GM19035 (cell line): ENCODE results near the gene EFR3B.

Source experiments
- ATAC-seq: cut with Tn5 transposase; IDR thresholded peaks from one replicate; pipeline ENCODE4 v1.9.1; 2021; ENCODE audit not compliant: unreplicated experiment

Gene EFR3B

DNA sequence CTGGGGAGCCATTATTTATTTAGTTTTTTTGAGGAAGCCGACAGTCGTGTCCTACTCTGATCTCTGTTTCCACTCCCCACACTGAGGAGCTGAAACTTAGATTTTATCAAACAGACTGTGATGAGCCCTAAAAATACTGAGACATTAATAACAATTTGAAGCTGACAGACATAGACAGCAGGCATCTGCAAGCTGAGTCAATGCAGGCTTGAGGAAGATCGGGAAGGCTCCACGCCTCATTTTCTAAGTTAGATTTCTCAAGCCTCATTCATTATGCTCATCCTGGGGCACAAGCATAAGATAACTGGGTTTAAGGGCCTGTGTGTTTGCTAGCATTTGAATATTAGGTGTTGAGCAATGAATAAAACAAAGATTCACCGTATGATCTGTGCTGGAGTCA, 26.3 kb downstream of the EFR3B start:
- no peak for ATAC-seq

- no peak for ATAC-seq
Measured at GRCh38 chr2:25071966-25072365, 30.1 kb downstream of the EFR3B start.

DNA sequence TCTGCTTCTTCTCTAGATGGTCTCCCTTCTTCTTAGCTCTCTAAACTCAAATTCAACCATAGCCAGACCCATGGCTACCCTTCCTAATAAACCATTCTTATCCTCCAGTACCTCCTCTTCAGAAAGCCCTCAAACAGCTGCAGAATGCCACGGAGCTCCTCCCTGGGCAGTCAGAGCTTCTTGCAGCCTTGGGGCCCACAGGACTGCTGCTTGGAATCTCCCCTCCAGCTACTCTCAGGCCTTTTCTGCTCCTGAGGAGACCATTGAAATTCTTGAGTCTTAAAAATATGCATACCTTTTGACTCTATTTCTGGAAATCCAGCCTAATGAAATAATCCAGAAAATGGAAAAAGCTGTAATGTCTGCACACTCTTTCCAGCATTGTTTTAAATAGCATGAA, 30.7 kb downstream of the EFR3B start:
- no peak for ATAC-seq

- no peak for ATAC-seq
Measured at GRCh38 chr2:25073025-25073424, 31.1 kb downstream of the EFR3B start.

DNA sequence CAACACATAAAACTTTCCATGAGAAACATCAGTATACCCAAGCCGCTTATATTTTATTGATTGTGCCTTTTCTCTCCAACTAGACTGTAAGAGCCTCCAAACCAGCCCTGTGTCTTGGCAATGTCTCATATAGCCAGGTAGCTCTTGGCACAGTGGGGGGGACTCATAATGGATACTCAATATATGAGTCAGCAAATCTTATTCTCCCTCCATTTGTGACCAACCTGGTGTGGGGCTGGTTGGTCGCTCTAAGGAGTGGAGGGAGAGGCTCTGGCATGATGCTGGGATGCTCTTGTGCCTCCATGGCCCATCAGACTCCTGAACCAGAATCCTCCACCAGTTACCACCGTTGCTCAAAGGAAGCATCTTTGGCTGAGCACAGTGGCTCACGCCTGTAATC, 32.0 kb downstream of the EFR3B start:
- ATAC-seq = no peak

- ATAC-seq = no peak
Measured at GRCh38 chr2:25074826-25075225, 33.0 kb downstream of the EFR3B start.

GRCh38 chr2:25076749-25077148, 34.9 kb downstream of the EFR3B start:
- no peak for ATAC-seq

DNA sequence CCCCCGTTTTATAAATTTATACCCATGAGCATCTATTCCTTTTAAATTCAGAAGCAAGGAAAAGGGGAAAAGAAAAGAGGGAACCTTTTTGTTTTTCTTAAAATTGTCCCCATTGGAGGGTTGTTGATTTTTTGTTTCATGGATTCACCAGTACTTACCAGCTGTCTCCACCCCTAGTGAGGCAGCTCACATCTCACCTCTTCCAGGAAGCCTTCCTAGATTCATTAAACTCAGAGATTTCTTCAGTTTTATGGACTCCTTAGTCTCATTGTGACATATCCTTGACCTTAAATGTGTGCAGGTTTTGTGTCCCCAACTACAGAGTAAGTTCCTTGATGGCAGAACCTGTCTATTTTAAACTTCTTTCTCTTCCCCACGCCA, 35.9 kb downstream of the EFR3B start:
- no peak for ATAC-seq

DNA sequence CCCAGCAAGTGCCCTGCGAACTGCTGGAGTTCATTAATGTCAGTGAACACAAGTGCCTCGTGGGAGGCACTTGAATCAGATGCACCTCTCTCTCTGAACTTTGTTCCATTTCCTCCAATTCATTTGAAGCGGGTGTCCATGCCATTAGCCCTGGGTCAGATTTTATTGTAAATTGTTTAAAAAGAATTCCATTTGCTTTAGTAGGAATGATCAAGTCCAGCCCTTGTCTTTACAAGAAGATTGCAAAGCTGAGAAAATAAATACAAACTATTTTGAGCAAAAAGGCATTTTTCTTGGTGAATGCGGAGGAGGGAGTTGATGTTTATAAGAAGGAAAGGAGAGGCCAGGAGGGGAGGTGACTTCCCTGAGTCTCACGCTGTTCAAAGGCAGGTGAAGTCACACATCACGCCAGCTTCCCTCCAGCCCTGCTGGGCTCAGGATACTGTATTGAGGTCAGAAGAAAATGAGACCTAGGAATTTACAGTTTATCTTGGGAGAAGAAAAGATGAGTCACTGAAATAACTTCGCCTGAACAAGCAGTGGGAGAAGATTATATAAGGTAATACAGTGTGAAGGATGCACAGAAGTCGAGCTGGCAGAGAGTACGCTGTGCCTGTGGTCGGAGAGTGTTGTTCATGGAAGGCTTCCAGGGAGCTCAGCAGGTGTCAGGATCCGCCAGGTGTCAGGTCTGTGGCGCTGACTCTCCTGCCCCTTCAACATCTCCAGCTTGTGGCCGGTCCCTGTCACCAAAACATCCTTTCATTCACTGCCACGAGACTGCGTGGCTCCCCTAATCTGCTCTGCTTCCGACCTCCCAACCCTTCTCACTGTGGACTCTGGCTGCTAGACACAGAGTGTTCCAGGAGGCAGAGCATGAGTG, 36.5 kb downstream of the EFR3B start:
- ATAC-seq = no peak

DNA sequence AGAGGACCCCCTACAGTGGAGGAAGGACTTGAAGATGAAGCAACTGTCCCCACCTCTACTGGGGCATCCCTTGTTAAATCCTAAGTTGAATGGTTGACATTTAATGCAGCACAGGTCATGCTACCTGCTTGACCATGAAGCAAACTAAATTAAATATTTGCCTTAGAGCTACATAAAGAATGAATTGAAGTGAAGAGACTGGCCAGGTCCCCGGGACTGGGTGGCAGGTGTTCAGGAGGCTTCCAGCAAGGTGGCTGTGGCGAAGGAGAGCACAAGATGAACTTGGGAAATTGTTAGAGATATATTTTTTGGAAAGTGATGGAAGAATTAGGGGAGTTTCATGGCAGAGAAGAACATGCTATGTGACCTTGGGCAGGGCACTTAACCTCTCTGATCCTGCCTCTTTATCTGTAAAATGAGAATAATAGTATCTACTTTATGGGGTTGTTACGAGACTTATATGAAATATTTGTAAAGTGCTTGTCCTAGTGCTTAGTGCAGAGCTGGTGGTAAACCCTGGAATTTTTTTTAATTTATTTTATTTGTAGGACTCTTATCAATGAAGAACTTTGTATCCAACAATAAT, 37.3 kb downstream of the EFR3B start:
- ATAC-seq = no peak

- ATAC-seq = no peak
Measured at GRCh38 chr2:25081237-25081790, 39.4 kb downstream of the EFR3B start.

- ATAC-seq = no peak
Measured at GRCh38 chr2:25082002-25082622, 40.2 kb downstream of the EFR3B start.

DNA sequence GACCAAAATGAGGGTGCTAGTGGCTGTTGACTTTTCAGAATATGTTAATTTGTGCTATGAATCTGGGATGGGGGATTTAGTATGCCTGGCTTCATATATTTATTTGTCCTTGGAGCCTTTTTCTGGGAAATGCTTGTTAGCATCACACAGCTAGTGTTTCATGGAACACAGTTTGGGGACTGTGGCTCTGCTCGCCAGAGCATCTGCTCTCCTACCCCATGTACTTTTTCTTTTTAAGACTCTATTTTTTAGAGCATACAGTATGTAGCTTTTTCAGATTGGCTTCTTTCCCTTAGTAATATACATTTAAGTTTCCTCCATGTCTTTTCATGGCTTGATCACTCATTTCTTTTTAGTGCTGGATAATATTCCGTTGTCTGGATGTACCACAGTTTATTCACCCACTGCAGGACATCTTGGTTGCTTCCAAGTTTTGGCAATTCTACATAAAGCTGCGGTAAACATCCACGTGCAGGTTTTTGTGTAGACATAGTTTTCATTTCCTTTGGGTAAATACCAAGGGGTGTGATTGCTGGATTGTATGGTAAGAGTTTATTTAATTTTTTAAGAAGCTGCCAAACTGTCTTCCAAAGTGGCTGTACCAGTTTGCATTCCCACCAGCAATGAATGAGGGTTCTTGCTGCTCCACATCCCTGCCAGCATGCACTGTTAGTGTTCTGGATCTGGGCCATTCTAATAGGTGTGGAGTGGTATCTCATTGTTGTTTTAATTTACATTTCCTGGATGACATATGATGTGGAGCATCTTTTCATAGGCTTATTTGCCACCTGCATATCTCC, 44.1 kb downstream of the EFR3B start:
- ATAC-seq = no peak

GRCh38 chr2:25088817-25089516, 47.1 kb downstream of the EFR3B start:
- no peak for ATAC-seq

- no peak for ATAC-seq
Measured at GRCh38 chr2:25089605-25090315, 47.9 kb downstream of the EFR3B start.

DNA sequence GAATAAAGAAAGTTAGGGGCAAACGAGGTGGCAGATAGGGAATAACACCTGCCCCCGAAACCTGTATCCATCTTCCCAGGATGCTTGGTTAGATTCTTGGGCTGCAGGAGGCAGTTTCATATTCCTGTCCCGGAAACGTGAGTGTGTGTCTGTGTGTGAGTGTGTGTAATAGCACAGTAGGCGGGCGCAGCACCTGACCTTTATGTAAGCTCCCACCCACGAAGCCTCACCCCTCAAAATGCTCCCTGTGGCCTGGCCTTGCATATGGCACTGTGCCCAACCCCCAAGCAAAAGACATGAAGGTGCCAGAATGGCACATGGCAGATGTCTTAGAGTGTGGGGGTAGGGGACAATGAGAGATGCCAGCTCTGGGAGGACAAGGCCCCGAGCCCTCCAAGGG, 48.9 kb downstream of the EFR3B start:
- ATAC-seq = no peak

GRCh38 chr2:25091265-25091664, 49.4 kb downstream of the EFR3B start:
- ATAC-seq = no peak

GRCh38 chr2:25098056-25098455, 56.2 kb downstream of the EFR3B start:
- no peak for ATAC-seq

GRCh38 chr2:25098670-25099486, 57.0 kb downstream of the EFR3B start:
- no peak for ATAC-seq
